PC-9 (cell line): ENCODE data around the gene GORASP1.

Experiments
- CTCF ChIP-seq: fragments of 200-600 bp; sonication (generic); conservative IDR thresholded peaks from 2 replicates; pipeline ENCODE4 v1.6.1; 2017; ENCODE audit warnings: mixed run types, antibody characterized with exemption, mild to moderate bottlenecking, moderate library complexity
- EZH2 ChIP-seq: fragments of 200-600 bp; sonication (generic); IDR thresholded peaks from 2 replicates; pipeline ENCODE4 v1.8.0; 2017; ENCODE audit warnings: antibody characterized with exemption, low read depth

DNA sequence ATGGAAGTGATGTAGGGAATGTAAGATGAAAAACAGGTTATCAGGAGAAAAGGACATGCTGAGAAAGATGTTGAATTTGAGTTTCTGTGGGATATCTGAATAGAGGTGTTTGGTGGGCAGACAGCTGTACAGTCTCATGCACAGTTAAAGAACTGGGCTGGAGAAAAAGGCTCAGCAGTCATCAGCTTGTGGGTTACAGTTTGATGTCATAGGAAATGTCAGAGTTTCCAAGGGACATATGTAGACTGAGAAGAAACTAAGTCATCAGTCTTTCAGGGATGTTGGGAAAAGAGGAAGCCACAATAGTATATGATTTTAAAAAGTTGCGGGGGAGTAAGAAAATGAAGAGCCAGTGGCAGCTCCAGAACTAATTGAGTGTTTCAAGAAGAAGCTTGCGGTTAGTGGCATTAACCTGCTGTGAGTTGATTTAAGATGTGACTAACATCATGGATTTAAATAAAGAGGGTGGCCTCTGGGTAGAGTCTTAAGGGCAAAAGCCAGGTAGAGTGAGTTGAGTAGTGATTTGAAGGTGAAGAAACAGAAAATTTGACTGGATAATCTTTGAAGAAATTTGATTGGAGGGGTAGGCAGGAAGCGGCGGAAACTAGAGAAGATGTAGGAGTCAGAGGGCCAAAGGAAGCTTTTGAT is 24.6 kb downstream of the GORASP1 start:
- TF ChIP-seq CTCF (no peak), EZH2 (no peak)
